SK-N-SH (cell line): ENCODE results near the gene ARHGAP25.

Source experiments
- CHD2 ChIP-seq: fragments of 150-350 bp; IDR thresholded peaks from 2 replicates; pipeline ENCODE4 v1.6.1; 2018; ENCODE audit warnings: low read length; ENCODE audit not compliant: partially characterized antibody
- EZH2phosphoT487 ChIP-seq: fragments of 200-600 bp; sonication (generic); IDR thresholded peaks from 2 replicates; pipeline ENCODE4 v1.6.1; 2017; ENCODE audit warnings: low read depth, mixed run types, mild to moderate bottlenecking, antibody characterized with exemption, moderate library complexity, borderline replicate concordance
- POLR2AphosphoS5 ChIP-seq: IDR thresholded peaks from 2 replicates; pipeline ENCODE4 v1.6.1; 2012; ENCODE audit warnings: low read depth, low read length
- RCOR1 ChIP-seq: fragments of 150-350 bp; IDR thresholded peaks from 2 replicates; pipeline ENCODE4 v1.6.1; 2017; ENCODE audit warnings: antibody characterized with exemption, low read length
- RFX5 ChIP-seq: IDR thresholded peaks from 2 replicates; pipeline ENCODE4 v1.6.1; 2012; ENCODE audit warnings: mild to moderate bottlenecking, improper control_type of control experiment, low read length
- SIN3A ChIP-seq: IDR thresholded peaks from 2 replicates; pipeline ENCODE4 v1.6.1; 2012; ENCODE audit warnings: low read depth, mild to moderate bottlenecking, low read length, moderate library complexity, borderline replicate concordance
- TAF1 ChIP-seq: IDR thresholded peaks from 2 replicates; pipeline ENCODE4 v1.6.1; 2012; ENCODE audit warnings: low read depth, mild to moderate bottlenecking, low read length, moderate library complexity, borderline replicate concordance
- TF ChIP-seq, protein P1 (sequence below): IDR thresholded peaks from 2 replicates; pipeline ENCODE4 v1.6.1; 2012; ENCODE audit warnings: mild to moderate bottlenecking, low read depth, low read length, moderate library complexity
- TF ChIP-seq, protein P2 (sequence below): fragments of 200-600 bp; sonication (generic); IDR thresholded peaks from 2 replicates; pipeline ENCODE4 v1.6.1; 2017; ENCODE audit warnings: antibody characterized with exemption, mild to moderate bottlenecking, moderate library complexity
- TF ChIP-seq, protein P3 (sequence below): fragments of 150-350 bp; IDR thresholded peaks from 2 replicates; pipeline ENCODE4 v1.6.1; 2017; ENCODE audit warnings: antibody characterized with exemption, low read length, low read depth, borderline replicate concordance

DNA sequence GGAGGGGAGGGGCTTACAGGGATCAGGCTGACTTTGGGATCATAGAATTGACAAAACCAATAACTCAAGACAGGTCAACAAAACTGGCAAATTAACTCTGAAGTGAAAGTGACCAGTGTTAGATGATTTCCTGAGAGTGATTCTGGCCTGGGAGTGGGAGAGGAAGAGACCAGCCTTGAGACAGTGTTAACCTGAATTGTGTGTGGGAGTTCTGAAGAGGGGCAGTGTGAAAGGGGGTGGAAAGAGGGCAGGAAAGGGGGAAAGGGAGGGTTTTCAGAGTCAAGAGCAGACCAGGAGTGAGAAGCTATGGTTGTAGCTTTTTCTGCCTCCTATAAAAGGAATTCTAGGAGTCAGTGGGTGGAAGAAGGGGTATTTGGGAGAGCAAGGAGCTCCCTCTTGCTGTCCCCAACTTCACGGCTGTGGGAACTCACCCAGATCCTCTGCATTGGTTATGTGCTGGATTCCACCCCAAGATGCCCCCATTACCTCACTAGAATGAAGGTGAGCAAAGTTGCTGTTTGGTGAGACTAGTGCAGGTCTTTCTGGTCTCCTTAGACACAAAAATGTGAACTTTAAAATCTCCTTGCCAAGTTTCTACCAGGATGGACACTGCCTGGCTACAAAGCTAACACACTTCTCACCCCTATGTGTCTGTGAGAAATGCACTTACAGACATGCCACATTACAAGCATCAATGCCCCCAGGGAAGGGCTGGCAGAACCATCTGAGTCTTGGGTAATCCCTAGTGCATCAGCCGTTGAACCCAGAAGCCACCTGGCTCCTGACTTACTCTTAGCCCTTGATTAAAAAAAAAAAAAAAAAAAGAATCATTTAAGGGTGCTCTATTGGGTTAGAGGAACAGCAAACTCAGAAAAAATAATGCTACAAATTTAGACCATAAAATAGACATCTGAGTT, 75.0 kb downstream of the ARHGAP25 start:
- no peak for TF ChIP-seq SIN3A
- TF ChIP-seq, protein P1, sequence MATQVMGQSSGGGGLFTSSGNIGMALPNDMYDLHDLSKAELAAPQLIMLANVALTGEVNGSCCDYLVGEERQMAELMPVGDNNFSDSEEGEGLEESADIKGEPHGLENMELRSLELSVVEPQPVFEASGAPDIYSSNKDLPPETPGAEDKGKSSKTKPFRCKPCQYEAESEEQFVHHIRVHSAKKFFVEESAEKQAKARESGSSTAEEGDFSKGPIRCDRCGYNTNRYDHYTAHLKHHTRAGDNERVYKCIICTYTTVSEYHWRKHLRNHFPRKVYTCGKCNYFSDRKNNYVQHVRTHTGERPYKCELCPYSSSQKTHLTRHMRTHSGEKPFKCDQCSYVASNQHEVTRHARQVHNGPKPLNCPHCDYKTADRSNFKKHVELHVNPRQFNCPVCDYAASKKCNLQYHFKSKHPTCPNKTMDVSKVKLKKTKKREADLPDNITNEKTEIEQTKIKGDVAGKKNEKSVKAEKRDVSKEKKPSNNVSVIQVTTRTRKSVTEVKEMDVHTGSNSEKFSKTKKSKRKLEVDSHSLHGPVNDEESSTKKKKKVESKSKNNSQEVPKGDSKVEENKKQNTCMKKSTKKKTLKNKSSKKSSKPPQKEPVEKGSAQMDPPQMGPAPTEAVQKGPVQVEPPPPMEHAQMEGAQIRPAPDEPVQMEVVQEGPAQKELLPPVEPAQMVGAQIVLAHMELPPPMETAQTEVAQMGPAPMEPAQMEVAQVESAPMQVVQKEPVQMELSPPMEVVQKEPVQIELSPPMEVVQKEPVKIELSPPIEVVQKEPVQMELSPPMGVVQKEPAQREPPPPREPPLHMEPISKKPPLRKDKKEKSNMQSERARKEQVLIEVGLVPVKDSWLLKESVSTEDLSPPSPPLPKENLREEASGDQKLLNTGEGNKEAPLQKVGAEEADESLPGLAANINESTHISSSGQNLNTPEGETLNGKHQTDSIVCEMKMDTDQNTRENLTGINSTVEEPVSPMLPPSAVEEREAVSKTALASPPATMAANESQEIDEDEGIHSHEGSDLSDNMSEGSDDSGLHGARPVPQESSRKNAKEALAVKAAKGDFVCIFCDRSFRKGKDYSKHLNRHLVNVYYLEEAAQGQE = no peak
- TF ChIP-seq, protein P2, sequence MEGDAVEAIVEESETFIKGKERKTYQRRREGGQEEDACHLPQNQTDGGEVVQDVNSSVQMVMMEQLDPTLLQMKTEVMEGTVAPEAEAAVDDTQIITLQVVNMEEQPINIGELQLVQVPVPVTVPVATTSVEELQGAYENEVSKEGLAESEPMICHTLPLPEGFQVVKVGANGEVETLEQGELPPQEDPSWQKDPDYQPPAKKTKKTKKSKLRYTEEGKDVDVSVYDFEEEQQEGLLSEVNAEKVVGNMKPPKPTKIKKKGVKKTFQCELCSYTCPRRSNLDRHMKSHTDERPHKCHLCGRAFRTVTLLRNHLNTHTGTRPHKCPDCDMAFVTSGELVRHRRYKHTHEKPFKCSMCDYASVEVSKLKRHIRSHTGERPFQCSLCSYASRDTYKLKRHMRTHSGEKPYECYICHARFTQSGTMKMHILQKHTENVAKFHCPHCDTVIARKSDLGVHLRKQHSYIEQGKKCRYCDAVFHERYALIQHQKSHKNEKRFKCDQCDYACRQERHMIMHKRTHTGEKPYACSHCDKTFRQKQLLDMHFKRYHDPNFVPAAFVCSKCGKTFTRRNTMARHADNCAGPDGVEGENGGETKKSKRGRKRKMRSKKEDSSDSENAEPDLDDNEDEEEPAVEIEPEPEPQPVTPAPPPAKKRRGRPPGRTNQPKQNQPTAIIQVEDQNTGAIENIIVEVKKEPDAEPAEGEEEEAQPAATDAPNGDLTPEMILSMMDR = no peak
- TF ChIP-seq RCOR1 = no peak
- no peak for TF ChIP-seq TAF1
- no peak for TF ChIP-seq EZH2phosphoT487
- TF ChIP-seq POLR2AphosphoS5 = no peak
- no peak for TF ChIP-seq CHD2
- TF ChIP-seq RFX5 = no peak
- TF ChIP-seq, protein P3, sequence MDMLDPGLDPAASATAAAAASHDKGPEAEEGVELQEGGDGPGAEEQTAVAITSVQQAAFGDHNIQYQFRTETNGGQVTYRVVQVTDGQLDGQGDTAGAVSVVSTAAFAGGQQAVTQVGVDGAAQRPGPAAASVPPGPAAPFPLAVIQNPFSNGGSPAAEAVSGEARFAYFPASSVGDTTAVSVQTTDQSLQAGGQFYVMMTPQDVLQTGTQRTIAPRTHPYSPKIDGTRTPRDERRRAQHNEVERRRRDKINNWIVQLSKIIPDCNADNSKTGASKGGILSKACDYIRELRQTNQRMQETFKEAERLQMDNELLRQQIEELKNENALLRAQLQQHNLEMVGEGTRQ = no peak
